ENCODE measurements around the gene GNB1L. TPM values are rescaled to one million over a fixed set of nuclear protein-coding genes. Genes with fewer than 3 reads are reported as not detected.
A peak's percentile ranks its signal among the peaks of the same experiment; 100 is the strongest.

The GNB1L gene
- total RNA-seq, 1 experiment from 2014 or later: 27.0 TPM

GRCh38 chr22:19802001-19802893 lies 52.4 kb downstream of the GNB1L start:
- Histone ChIP-seq H3K27me3 (ENCODE audit: low read length) (no peaks in the 10 kb centered on the region), H3K9ac (ENCODE audit: low read length) (no peak overlapping the region), H3F3A (ENCODE audit: low read length, unreplicated experiment) (peaks cover 3% of the 10 kb centered on the region), H2AFZ (ENCODE audit: low read length) (no peak overlapping the region), H3K27ac (ENCODE audit: low read length) (no peak overlapping the region), H3K4me1 (ENCODE audit: insufficient read depth, low read length) (peaks cover 16% of the 10 kb centered on the region), H3K9me2 (replicated peaks; ENCODE audit: low read length) (no peaks in the 10 kb centered on the region), H3K79me2 (ENCODE audit: low read length) (no peaks in the 10 kb centered on the region), H3K4me2 (ENCODE audit: low read length) (no peak overlapping the region), H3K9me3 (ENCODE audit: low read length) (no peaks in the 10 kb centered on the region), H3K36me3 (ENCODE audit: low read depth, low read length) (no peaks in the 10 kb centered on the region), H4K20me1 (ENCODE audit: low read length) (no peaks in the 10 kb centered on the region), H3K4me3 (ENCODE audit: low read length) (no peak overlapping the region)
- intact Hi-C loops (cut with micrococcal nuclease): no loop called here
- ChIA-PET CTCF (no interaction called here), POLR2A (ENCODE audit: unreplicated experiment) (no interaction called here)
- DNase-seq (no peak), ATAC-seq (no peak)
- no TSS peak for BruUV-seq (replicated peaks)
- TF ChIP-seq EZH2phosphoT487 (IDR thresholded peaks at IDR 0.05; ENCODE audit: borderline replicate concordance, low read length) (no peak), EZH2 (IDR thresholded peaks at IDR 0.05; ENCODE audit: low read length, unreplicated experiment) (no peak), CTCF (conservative IDR thresholded peaks at IDR 0.05; ENCODE audit: low read depth, low read length) (no peak)

DNA sequence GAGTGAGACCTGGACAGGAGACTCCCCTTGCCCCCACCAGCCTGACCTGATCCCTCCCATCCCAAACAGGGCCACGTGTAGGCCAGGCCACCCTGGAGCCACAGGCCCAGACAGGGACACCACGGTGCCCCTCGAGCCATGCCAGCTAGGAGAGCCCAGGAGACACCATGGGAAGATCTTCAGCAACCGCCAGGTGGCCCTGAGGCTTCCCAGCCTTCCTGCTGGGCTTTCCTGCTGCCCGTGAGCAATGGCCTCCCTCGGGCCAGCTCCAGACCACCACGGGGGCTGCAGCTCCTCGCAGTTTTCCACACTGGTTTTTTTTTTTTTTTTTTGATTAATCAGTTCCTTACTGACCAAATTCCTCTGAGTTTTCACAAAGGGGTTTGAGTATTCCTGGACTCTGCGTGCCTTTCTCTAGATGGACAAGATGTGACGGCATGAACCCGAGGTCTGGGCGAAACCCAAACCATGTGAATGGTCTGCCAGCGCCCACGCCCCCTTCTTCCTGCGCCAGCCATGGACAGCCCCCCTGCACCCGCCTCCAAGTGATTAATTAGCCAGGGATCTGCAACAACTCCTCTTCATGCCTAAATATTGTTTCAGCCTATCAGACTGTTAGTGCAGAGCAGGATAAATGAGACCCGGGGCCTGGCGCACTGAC lies 53.2 kb downstream of the GNB1L start:
- Histone ChIP-seq H3K27ac (ENCODE audit: low read length) (no peak overlapping the region), H3K79me2 (ENCODE audit: low read length) (no peaks in the 10 kb centered on the region), H3K4me2 (ENCODE audit: low read length) (no peak overlapping the region), H3K4me3 (ENCODE audit: low read length) (no peak overlapping the region), H3K27me3 (ENCODE audit: low read length) (no peaks in the 10 kb centered on the region), H3K9me3 (ENCODE audit: low read length) (no peaks in the 10 kb centered on the region), H3K9me2 (replicated peaks; ENCODE audit: low read length) (no peaks in the 10 kb centered on the region), H3K36me3 (ENCODE audit: low read depth, low read length) (no peaks in the 10 kb centered on the region), H4K20me1 (ENCODE audit: low read length) (no peaks in the 10 kb centered on the region), H3F3A (ENCODE audit: low read length, unreplicated experiment) (no peaks in the 10 kb centered on the region), H3K4me1 (ENCODE audit: insufficient read depth, low read length) (peaks cover 9% of the 10 kb centered on the region), H3K9ac (ENCODE audit: low read length) (no peak overlapping the region), H2AFZ (ENCODE audit: low read length) (no peak overlapping the region)
- intact Hi-C loops (cut with micrococcal nuclease): no loop called here
- POLR2A ChIA-PET (ENCODE audit: unreplicated experiment): no interaction called here
- TF ChIP-seq EZH2phosphoT487 (IDR thresholded peaks at IDR 0.05; ENCODE audit: borderline replicate concordance, low read length) (no peak), CTCF (conservative IDR thresholded peaks at IDR 0.05; ENCODE audit: low read depth, low read length) (0 out of 2 replicates have a peak, but pooled peaks have one; percentile 5), EZH2 (IDR thresholded peaks at IDR 0.05; ENCODE audit: low read length, unreplicated experiment) (no peak)
- no TSS peak for BruUV-seq (replicated peaks)
- no peak for DNase-seq
- ATAC-seq: no peak
- CTCF ChIA-PET: no interaction called here
